NCI-H774 (cell line): Measurements from ENCODE around the gene PIP5K1C.
"Not testable (repeated sequence)": the region's sequence is repeated elsewhere in the genome, so short reads cannot be mapped to it uniquely, and the experiment has no call there.

Experiments used
- DNase-seq: peaks from one replicate; lab custom pipeline; 2025; lab: John Stamatoyannopoulos, UW

The PIP5K1C gene

GRCh38 chr19:3645726-3646125, 54.5 kb downstream of the PIP5K1C start:
- no peak for DNase-seq

- DNase-seq: no peak
These were observed 55.2 kb downstream of the PIP5K1C start for GRCh38 chr19:3645067-3645396.

DNA sequence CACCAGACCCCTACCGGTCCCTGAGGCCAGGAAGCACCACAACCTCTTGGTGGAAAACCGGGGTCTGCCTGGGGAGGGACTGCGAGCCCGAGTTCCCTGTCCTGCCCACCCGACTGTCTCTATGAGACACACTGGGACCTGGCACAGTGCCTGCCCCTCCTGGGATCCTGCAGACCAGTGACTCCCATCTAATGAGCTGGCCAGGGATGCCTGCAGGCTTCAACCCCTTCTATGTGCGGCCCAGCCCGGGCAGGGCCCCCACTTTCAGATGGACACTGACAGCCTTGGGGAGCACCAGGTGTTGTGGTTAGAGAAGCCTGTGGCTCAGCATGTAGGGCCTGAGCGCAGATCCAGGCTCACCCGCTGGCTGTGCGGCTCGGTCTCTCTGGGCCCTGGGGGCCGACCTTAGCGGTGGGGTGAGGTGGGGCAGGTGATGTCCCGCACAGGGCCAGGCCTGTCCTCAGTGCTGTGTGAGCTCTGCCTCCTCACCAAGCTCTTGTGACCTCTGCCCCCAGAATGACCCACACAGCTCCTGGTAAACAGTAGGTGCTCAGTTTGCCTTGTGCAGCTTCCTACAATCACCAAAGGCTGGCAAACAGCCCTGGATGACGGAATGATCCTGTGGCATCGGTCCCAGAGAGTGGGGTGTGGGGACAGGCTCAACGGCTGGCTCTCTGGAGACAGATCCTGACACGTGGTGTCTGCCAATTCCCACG, 55.8 kb downstream of the PIP5K1C start:
- no peak for DNase-seq

- no peak for DNase-seq
These were observed 56.5 kb downstream of the PIP5K1C start for GRCh38 chr19:3643674-3644313.

DNA sequence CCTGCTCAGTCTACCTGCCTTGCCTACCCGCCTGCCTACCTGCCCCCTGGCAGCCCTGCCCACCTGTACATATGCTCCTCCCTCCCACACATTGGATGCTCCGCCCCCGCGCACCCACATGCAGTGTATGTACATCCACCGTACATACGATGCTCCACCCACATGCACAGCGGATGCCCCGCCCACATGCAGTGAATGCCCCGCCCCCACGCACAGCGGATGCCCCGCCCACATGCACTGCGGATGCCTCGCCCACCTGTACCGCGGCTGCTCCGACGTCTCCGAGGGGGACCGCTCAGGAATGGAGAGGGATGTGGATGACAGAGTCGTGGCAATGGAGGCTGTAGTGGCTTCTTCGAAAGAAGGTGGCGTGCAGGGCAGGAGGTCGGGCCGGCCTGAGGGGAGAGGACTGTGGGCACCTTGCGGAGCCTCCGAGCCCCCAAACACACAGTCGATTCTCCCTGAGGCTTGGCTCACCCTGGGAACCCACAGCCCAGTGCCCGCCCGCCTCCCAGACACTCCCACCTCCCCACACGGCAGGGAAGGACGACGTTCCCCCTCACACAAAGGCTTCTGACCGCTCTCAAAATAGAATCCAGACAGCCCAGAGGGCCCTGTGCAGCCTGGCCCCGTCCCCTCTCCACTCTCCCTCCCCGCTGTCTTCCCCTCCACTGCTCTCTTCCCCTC, 57.1 kb downstream of the PIP5K1C start:
- no peak for DNase-seq

- DNase-seq: no peak
These were observed 58.0 kb downstream of the PIP5K1C start for GRCh38 chr19:3642296-3642695.

DNA sequence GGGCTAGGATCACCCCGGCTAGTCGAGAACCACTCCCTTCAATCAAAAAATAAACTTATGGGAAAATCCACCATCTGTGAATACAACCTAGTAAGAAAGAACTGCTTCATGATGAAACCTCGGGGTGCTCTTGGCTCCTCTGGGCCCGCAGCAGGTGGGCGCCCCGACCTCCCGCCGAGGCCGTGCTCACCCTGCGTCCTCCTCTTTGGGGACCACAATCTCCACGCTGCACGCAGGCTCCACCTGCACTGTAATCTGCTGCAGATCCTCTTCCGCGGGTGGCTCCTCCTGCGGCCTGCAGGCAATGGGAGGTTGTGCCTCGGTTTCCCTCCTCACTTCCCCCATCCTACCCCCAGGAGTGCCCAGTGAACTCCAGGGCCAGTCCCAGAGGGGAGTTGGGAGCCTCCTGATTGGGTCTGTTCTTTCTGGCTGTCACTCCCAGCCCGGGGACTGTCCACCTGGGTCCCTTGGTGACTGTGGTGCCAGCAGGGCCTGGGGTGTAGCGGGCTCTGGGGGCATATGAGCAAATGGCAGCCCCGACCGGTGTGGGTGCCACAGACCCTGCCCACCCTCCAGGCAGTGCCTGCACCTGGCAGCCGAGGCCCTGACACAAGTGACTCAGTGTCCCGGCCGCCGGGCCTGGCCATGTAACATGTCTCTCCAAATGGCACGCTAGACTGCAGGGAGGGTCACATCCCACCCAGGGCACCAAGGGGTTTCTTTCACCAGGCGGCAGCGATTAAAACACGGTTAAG, 58.6 kb downstream of the PIP5K1C start:
- DNase-seq: no peak

- no peak for DNase-seq
These were observed 60.8 kb downstream of the PIP5K1C start for GRCh38 chr19:3639479-3639878.

DNA sequence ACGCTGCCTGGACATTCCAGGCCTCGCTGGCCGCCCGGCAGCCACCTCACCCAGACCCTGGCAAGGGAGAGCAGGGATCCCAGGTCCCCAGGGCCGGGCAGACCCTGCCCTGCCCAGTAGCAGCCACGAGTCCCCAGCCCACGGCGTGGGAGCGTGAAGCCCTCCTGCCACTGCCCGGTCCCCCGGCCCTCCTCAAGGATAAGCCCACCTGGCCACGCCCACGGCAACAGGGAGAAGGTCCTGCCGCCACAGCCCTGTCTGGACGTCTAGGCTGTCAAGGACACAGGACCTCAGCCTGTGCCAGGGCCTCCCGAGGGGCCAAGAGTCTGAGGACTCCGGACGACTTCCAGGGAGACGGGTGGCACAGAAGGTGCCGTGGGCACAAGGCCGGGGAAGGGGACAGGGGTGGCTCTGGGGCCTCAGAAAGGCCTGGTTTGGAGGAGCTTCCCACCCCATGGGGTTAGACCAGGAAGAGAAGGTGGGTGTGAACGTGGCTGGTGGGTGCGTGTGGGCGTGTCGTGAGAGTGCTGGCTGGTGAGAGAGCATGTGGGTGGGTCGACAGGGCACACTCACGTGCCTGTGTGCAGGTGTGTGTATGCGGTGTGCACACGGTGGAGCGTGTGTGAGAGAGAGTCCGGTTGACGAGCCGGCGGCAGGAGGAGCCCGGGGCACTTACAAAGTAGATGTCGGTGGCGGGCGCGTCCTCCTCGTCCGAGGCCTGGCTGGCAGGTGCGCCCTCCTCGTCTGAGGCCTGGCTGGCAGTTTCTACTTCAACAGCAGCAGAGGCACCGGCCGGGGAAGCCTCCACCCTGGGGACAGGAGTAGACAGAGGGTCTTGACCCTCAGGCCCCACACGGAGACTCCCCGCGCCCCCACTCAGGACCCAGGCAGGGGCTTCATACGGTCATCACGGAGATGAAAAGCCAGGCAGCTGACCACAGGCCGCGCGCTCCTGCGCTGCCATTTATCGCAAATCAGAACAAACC, 61.8 kb downstream of the PIP5K1C start:
- no peak for DNase-seq

DNA sequence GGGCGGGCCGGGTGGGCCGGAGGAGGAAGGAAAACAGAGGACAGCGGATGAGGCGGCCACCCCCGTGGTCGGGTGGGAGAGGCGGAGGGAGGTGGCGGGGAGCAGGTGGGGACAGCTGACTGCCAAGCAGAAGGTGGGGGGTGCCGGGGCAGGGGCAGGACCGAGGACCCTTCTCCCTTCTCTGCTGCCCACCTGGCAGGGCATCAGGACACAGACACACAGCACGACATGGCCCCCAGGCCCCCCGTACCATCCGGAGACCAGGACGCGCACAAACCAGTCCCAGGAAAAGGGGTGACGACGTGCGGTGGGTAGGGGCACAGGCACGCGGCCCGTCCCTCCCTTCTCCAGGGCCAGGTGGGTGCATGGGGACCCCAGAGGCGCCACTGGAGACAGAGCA, 62.6 kb downstream of the PIP5K1C start:
- no peak for DNase-seq

GRCh38 chr19:3636962-3637361, 63.3 kb downstream of the PIP5K1C start:
- no peak for DNase-seq

GRCh38 chr19:3636506-3636905, 63.8 kb downstream of the PIP5K1C start:
- no peak for DNase-seq

DNA sequence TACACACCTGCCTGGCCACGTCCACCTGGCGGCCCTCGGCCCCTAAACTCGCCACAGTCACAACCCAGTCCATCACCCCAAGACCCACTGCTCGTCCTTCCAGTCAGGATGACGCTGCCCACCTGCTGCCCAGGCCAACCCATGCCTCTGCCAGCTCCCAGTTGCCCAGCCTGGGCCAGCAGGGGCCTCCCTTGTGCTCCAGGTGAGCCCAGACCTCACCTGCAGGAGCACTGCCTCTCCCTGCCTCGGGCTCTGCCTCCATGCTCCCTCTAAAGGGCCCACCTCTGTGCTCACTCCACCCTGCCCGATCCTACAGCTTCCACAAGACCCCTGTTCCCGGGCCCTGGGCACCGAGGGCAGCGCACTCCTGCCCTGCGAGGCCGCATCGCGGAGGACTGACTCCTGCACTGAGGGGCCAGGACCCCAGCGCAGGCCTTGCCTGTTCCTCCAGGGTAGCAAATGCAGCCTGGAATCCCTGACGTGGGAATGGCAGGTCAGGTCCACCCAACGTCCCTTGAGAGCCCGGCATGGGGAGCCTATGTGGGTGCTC, 65.7 kb downstream of the PIP5K1C start:
- DNase-seq: no peak

DNA sequence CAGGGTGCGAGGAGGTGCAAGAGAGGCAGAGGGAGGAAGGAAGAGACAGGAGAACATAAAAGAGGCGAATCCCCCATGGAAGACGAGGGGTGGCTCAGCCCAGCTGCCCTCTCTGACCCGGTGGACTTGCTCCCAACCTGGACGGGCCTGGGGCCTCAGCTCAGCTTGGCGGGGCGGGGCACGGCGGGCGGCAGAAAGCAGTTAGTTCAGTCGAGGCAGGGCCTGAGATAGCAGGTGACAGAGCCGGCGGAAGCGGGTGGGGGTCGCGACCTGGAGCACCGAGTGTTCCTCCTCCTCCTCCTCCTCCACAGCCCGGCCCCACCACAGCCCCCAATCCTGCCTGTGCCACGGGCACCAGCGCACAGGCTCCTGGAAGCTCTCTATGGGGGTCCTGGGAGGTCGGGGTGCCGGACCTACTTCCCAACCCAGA, 66.7 kb downstream of the PIP5K1C start:
- DNase-seq: no peak

- DNase-seq: no peak
These were observed 67.3 kb downstream of the PIP5K1C start for GRCh38 chr19:3632739-3633558.

GRCh38 chr19:3632098-3632497, 68.2 kb downstream of the PIP5K1C start:
- DNase-seq: no peak

DNA sequence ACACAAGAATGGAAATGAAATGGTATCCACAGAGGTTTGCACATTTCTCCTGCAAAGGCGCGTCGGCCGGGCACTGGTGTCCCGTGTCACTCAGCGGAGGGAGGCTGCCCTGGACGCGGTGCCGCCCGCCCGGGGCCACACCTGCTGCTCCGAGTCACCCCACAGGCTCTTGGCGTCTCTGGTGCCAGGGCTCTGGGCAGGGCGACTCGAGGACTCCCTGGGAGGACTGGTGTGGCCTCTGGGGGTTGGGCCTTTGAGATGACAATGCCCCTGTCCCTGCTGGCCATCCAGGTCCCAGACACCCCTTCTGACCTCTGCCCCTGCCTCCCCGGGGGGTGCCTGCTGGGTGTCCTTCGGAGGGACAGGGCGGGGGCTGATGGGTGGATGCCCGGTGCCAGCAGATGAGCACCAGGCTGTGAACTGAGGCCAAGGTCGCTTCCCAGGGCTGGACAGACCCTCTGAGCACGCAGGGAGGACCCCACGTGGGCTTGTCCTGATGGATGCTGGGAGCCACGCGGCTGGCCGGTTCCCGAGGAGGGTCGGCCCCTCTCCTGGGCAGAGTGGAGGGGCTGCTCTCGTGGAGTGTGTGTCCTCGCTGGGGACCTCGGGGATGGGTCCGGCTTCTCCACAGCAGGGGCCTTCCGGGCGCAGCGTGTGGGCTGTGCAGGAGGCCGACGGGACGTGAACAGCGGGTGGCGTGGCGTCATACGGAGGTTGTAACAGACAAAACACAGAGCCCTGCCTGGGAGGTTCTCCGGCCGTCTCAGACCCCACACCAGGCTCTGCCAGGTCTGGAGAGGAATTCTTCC, 69.0 kb downstream of the PIP5K1C start:
- no peak for DNase-seq

- not testable (repeated sequence) for DNase-seq
These were observed 71.5 kb downstream of the PIP5K1C start for GRCh38 chr19:3628766-3629165.

DNA sequence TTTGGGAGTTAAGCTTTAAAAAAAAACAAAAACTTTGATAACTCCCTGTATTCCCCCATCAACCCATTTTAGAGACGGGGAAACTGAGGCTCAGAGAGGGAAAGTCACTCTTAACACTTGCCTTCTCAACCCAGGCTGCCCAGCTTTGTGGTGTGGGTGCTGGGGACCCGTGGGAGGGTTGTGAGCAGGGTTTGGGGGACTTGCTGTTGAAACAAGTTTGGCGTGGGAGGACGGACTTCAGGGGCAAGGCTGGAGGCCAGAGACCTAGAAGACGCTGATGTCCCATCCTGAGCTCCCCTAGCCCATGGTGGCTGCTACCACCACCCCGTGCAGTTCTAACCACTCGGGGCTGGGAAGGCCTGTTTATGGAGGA, 72.9 kb downstream of the PIP5K1C start:
- no peak for DNase-seq
